Stimulated activated CD4-positive, alpha-beta T cell treated with anti-CD3 and anti-CD28 coated beads, Interleukin-4, amount 100 ng/mL, for 4 hours (primary cell): ENCODE data around the gene DAPK1.
"Not testable (repeated sequence)": the region's sequence is repeated elsewhere in the genome, so short reads cannot be mapped to it uniquely, and the experiment has no call there.

ENCODE experiments used
- DNase-seq, 2 experiments: peaks; one replicate each; pipeline ENCODE4 v3.0.0-alpha.2; 2020

Gene DAPK1

GRCh38 chr9:87718852-87719612 is 221.4 kb downstream of the DAPK1 start:
- DNase-seq: no peak

GRCh38 chr9:87720173-87720572 is 222.5 kb downstream of the DAPK1 start:
- no peak for DNase-seq

- no peak for DNase-seq
Measured at GRCh38 chr9:87722393-87723088, 224.9 kb downstream of the DAPK1 start.

- no peak for DNase-seq
Measured at GRCh38 chr9:87725356-87725899, 227.8 kb downstream of the DAPK1 start.

GRCh38 chr9:87725900-87726709 is 228.4 kb downstream of the DAPK1 start, which contains the start of gene CTSL:
Gene CTSL (plus strand): TSS chr9:87726119. CDS start chr9:87727604, 1,485 bp downstream.
- DNase-seq: peak; percentile 65 to 69

- DNase-seq: no peak
Measured at GRCh38 chr9:87729246-87729645, 231.6 kb downstream of the DAPK1 start.

- DNase-seq: no peak
Measured at GRCh38 chr9:87731321-87731720, 233.7 kb downstream of the DAPK1 start.

GRCh38 chr9:87732344-87732743 is 234.7 kb downstream of the DAPK1 start:
- no peak for DNase-seq

GRCh38 chr9:87732756-87733155 is 235.1 kb downstream of the DAPK1 start:
- DNase-seq: no peak

- DNase-seq: no peak
Measured at GRCh38 chr9:87733273-87734052, 235.8 kb downstream of the DAPK1 start.

- DNase-seq: no peak
Measured at GRCh38 chr9:87734106-87734505, 236.4 kb downstream of the DAPK1 start.

GRCh38 chr9:87739546-87739945 is 241.9 kb downstream of the DAPK1 start:
- DNase-seq: no peak

- DNase-seq: no peak
Measured at GRCh38 chr9:87740209-87740608, 242.5 kb downstream of the DAPK1 start.

- no peak for DNase-seq
Measured at GRCh38 chr9:87741326-87741725, 243.7 kb downstream of the DAPK1 start.

GRCh38 chr9:87741891-87742290 is 244.2 kb downstream of the DAPK1 start:
- DNase-seq: no peak

GRCh38 chr9:87742813-87743428 is 245.3 kb downstream of the DAPK1 start:
- DNase-seq: no peak

GRCh38 chr9:87744247-87744646 is 246.6 kb downstream of the DAPK1 start:
- not testable (repeated sequence) for DNase-seq

- no peak for DNase-seq
Measured at GRCh38 chr9:87746186-87746585, 248.5 kb downstream of the DAPK1 start.

GRCh38 chr9:87748881-87749280 is 251.2 kb downstream of the DAPK1 start:
- no peak for DNase-seq

- no peak for DNase-seq
Measured at GRCh38 chr9:87749335-87750035, 251.8 kb downstream of the DAPK1 start.

GRCh38 chr9:87750726-87751125 is 253.1 kb downstream of the DAPK1 start:
- DNase-seq: no peak
